HepG2 (cell line): Measurements from ENCODE around the gene TNK1.
"Not testable (repeated sequence)": the region's sequence is repeated elsewhere in the genome, so short reads cannot be mapped to it uniquely, and the experiment has no call there.

Experiments used
- HOMEZ ChIP-seq: IDR thresholded peaks from 2 replicates; pipeline ENCODE4 v1.6.1; 2016; ENCODE audit warnings: low read depth
- JUN ChIP-seq: sonication (generic); formaldehyde crosslinking; IDR thresholded peaks from 2 replicates; pipeline ENCODE4 v1.4.0; 2020; ENCODE audit warnings: mild to moderate bottlenecking, missing genetic modification reagents
- NFATC3 ChIP-seq: sonication (generic); formaldehyde crosslinking; IDR thresholded peaks from 2 replicates; pipeline ENCODE4 v1.5.1; 2020; ENCODE audit warnings: mild to moderate bottlenecking, missing genetic modification reagents
- PPARG ChIP-seq: conservative IDR thresholded peaks from 2 replicates; pipeline ENCODE4 v1.6.1; 2016; ENCODE audit warnings: missing biosample characterization, missing genetic modification reagents
- PRDM15 ChIP-seq: sonication (generic); formaldehyde crosslinking; IDR thresholded peaks from 2 replicates; pipeline ENCODE4 v1.4.0; 2020; ENCODE audit warnings: missing genetic modification reagents
- TBP ChIP-seq: sonication (generic); formaldehyde crosslinking; IDR thresholded peaks from 2 replicates; pipeline ENCODE4 v1.5.0; 2020; ENCODE audit warnings: missing genetic modification reagents
- ZBTB10 ChIP-seq: sonication (generic); formaldehyde crosslinking; IDR thresholded peaks from 2 replicates; pipeline ENCODE4 v1.4.0; 2020; ENCODE audit warnings: missing genetic modification reagents, borderline replicate concordance
- ZBTB7A ChIP-seq: sonication (generic); formaldehyde crosslinking; IDR thresholded peaks from 2 replicates; pipeline ENCODE4 v1.8.0; 2022; ENCODE audit warnings: mild to moderate bottlenecking, missing genetic modification reagents
- ZNF24 ChIP-seq: fragments of 450-650 bp; IDR thresholded peaks from 2 replicates; pipeline ENCODE4 v1.6.1; 2017; ENCODE audit warnings: antibody characterized with exemption, mild to moderate bottlenecking
- ZNF350 ChIP-seq: sonication (generic); formaldehyde crosslinking; IDR thresholded peaks from 2 replicates; pipeline ENCODE4 v1.4.0; 2020; ENCODE audit warnings: mild to moderate bottlenecking, low read depth, missing genetic modification reagents, borderline replicate concordance
- ZNF800 ChIP-seq: sonication (generic); formaldehyde crosslinking; IDR thresholded peaks from 2 replicates; pipeline ENCODE4 v1.4.0; 2020; ENCODE audit warnings: missing genetic modification reagents

- TF ChIP-seq PRDM15 (CRISPR knock-in tag); ZNF800 (CRISPR knock-in tag); NFATC3 (CRISPR knock-in tag); PPARG; ZBTB10; HOMEZ (CRISPR knock-in tag); JUN (CRISPR knock-in tag); TBP (CRISPR knock-in tag); ZNF350 (CRISPR knock-in tag); ZNF24; ZBTB7A (CRISPR knock-in tag): not testable (repeated sequence)
These were observed 14.9 kb upstream of the TNK1 start for GRCh38 chr17:7365963-7366362.
